HG03139 (cell line): ENCODE data around the gene ADA.
"Not testable (repeated sequence)": the region's sequence is repeated elsewhere in the genome, so short reads cannot be mapped to it uniquely, and the experiment has no call there.

Source experiments
- ATAC-seq: cut with Tn5 transposase; IDR thresholded peaks from one replicate; pipeline ENCODE4 v1.9.1; 2021; ENCODE audit not compliant: unreplicated experiment

ADA gene

GRCh38 chr20:44601236-44601671 is 50.2 kb downstream of the ADA start:
- no peak for ATAC-seq

GRCh38 chr20:44600758-44601201 is 50.7 kb downstream of the ADA start:
- no peak for ATAC-seq

GRCh38 chr20:44600301-44600700 is 51.2 kb downstream of the ADA start:
- ATAC-seq = no peak

GRCh38 chr20:44599715-44600114 is 51.8 kb downstream of the ADA start:
- no peak for ATAC-seq

DNA sequence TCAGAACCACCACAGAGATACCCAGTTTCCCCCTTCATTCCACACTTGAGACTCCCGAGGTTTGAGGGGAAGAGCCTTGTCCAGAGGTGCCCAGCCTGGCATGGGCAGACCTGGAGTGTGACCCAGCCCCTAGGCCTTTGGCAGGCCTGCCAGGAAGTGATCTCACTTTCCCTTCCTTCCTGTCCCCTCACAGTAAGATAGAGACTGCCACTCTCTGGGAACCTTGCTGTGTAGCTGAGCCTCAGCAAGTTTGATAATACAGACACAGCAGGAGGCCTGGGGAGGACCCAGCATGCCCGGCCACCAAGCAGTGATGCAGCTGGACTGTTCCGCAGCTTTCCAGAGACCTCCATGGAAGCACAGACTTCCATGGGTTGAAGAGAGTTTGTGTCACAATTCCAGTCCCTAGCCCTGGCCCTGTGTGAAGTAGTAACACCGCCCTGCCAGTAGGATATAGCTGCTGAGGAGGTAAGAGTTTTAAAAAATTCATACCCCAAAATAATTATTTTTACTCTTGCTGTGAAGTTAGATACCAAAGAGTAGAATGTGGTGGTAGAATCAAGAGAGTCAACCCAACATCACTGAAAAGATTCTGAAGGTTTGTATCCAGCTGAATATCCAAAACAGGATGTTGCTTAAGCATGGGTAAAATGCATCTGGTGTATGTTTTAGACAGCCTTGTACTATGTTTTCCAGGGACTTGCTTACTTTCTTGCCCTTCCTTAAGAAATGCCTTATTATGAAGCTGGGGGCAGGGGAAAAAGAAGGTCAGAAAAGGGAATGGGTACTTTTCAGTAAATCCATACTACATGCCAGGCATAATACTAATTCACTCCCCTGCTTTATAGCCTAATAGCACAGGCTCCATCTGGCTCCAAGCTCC is 52.8 kb downstream of the ADA start:
- ATAC-seq = no peak

- no peak for ATAC-seq
These were observed 53.6 kb downstream of the ADA start for GRCh38 chr20:44597930-44598329.

DNA sequence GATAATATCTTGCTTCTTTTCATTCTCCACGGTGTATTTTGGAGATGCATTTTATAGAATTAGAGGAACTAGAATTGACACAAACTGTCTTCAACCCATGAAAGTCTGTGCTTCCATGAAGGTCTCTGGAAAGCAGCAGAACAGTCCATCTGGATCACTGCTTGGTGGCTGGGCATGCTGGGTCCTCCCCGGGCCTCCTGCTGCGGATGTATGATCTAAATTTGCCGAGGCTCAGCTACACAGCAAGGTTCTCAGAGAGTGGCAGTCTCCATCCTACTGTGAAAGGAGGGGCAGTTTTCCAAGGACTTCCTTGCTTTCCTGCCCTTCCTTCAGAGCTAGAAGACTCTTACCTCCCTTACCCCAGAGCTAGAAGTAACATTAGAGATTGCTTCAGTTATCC is 54.0 kb downstream of the ADA start:
- ATAC-seq = no peak

- no peak for ATAC-seq
These were observed 54.6 kb downstream of the ADA start for GRCh38 chr20:44596876-44597275.

DNA sequence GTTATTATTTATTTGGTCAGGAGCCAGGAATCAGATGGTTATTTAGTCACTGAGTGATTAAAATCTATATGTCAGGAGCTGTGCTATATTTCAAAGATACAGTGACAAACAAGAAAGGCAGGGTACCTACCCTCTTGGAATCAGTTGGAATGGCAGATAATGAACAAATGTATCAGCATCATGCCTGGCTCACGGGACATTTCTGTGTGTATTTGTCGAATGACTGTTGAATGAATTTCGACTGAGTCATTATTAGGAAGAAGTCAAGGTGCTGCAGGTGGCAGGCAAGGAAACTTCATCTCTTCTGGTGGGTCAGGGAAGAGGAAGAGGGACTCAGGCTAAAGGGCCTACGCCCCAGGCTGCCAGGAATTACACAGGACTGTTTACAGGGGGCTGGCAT is 55.5 kb downstream of the ADA start:
- no peak for ATAC-seq

DNA sequence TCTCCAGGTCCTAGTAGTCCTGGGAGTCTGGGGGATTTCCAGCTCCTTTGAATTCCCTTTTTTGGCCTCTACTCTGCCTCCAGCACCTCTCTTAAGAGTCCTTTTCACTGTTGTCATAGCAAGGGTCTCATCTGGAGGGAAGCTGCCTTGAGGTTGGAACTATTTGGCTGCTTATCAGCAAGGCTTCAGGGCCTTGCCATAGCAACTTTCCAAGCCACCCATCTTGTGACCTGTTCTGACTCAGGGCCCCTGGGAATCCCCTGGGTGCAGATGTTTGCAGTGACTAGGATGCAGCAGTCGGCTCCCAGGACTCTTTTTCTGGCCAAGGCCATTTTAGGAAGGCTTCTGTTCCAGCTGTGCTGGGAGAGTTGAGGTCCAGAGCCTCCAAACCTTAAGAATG is 56.8 kb downstream of the ADA start:
- ATAC-seq = no peak

DNA sequence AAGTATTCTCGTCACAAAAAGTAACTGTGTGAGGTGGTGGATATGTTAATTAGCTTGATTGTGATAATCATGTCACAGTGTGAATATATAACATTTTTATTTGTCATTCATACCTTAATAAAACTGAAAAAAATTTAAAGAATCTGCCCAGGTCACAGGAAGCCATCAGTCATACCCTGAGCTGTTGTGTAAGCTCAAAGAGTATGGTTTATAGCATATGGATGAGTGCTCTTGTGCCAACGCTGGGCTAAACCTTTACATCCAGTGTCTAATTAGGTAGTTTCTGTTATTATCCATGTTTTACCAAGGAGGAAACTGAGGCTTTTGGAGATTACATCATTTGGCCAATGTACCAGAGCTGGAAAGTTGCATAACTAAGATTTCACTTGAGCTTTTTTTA is 57.7 kb downstream of the ADA start:
- no peak for ATAC-seq

GRCh38 chr20:44592366-44592765 is 59.1 kb downstream of the ADA start:
- no peak for ATAC-seq

GRCh38 chr20:44590980-44591778 is 60.3 kb downstream of the ADA start:
- ATAC-seq = no peak

GRCh38 chr20:44589537-44589936 is 62.0 kb downstream of the ADA start:
- ATAC-seq = no peak

DNA sequence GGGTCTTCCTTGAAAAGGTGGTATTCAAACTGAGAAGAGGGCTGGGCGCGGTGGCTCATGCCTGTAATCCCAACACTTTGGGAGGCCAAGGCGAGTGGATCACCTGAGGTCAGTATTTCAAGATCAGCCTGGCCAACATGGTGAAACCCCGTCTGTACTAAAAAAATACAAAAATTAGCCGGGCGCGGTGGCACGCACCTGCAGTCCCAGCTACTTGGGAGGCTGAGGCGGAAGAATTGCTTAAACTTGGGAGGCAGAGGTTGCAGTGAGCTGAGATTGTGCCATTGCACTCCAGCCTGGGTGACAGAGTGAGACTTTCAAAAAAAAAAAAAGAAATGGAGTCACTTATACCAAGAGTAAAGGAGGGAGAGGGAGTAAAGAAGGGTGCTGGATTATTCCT is 63.2 kb downstream of the ADA start:
- ATAC-seq = not testable (repeated sequence)

- ATAC-seq = no peak
These were observed 64.2 kb downstream of the ADA start for GRCh38 chr20:44587035-44587980.

GRCh38 chr20:44586289-44586911 is 65.1 kb downstream of the ADA start:
- ATAC-seq = peak; percentile 53

GRCh38 chr20:44585057-44585963 is 66.2 kb downstream of the ADA start:
- ATAC-seq = no peak

GRCh38 chr20:44584162-44584561 is 67.3 kb downstream of the ADA start:
- no peak for ATAC-seq
